H9 (cell line): ENCODE data around the gene TRIM38. TPM values are rescaled to one million over a fixed set of nuclear protein-coding genes. Genes with fewer than 3 reads are reported as not detected.

Experiments
- DNase-seq: peaks from one replicate; pipeline ENCODE4 v3.0.0-alpha.2; 2017
- H2AFZ ChIP-seq: one replicate; pipeline ENCODE4 v1.6.1; 2013; ENCODE audit warnings: mild to moderate bottlenecking, low read length, control low read depth, moderate library complexity
- H2AK5ac ChIP-seq: 2 replicates; pipeline ENCODE4 v1.6.1; 2013; ENCODE audit warnings: low read length, control low read depth, mixed read lengths; ENCODE audit not compliant: insufficient read length
- H2BK120ac ChIP-seq: one replicate; pipeline ENCODE4 v1.6.1; 2013; ENCODE audit warnings: low read depth, mild to moderate bottlenecking, low read length, control low read depth, inconsistent platforms; ENCODE audit not compliant: poor library complexity, severe bottlenecking
- H2BK12ac ChIP-seq: 2 replicates; pipeline ENCODE4 v1.6.1; 2013; ENCODE audit warnings: low read length, control low read depth, mixed read lengths, low read depth; ENCODE audit not compliant: insufficient read length
- H2BK15ac ChIP-seq: 2 replicates; pipeline ENCODE4 v1.6.1; 2013; ENCODE audit warnings: low read depth, low read length, control low read depth
- H2BK20ac ChIP-seq: one replicate; pipeline ENCODE4 v1.6.1; 2013; ENCODE audit warnings: low read depth, mild to moderate bottlenecking, low read length, control low read depth, inconsistent platforms; ENCODE audit not compliant: poor library complexity, severe bottlenecking
- H2BK5ac ChIP-seq: 2 replicates; pipeline ENCODE4 v1.6.1; 2013; ENCODE audit warnings: low read length, control low read depth, mixed read lengths; ENCODE audit not compliant: insufficient read length
- H3K14ac ChIP-seq: 2 replicates; pipeline ENCODE4 v1.6.1; 2013; ENCODE audit warnings: low read length, control low read depth; ENCODE audit not compliant: insufficient read depth
- H3K18ac ChIP-seq: 2 replicates; pipeline ENCODE4 v1.6.1; 2013; ENCODE audit warnings: low read depth, mild to moderate bottlenecking, mixed read lengths, low read length, control low read depth; ENCODE audit not compliant: insufficient read length
- H3K23ac ChIP-seq: 2 replicates; pipeline ENCODE4 v1.6.1; 2013; ENCODE audit warnings: low read length, control low read depth, mixed read lengths, low read depth; ENCODE audit not compliant: insufficient read length
- H3K23me2 ChIP-seq: 2 replicates; pipeline ENCODE4 v1.6.1; 2013; ENCODE audit warnings: low read depth, mild to moderate bottlenecking, mixed read lengths, low read length, control low read depth; ENCODE audit not compliant: insufficient read length, poor library complexity, severe bottlenecking
- H3K27ac ChIP-seq: 2 replicates; pipeline ENCODE4 v1.5.1; 2013; ENCODE audit warnings: low read length, control low read depth, mixed read lengths, low read depth; ENCODE audit not compliant: insufficient read length
- H3K27me3 ChIP-seq: 2 replicates; pipeline ENCODE4 v1.6.1; 2013; ENCODE audit warnings: low read length, control low read depth, inconsistent platforms; ENCODE audit not compliant: insufficient read depth
- H3K4ac ChIP-seq: 2 replicates; pipeline ENCODE4 v1.6.1; 2013; ENCODE audit warnings: low read depth, mild to moderate bottlenecking, control low read depth, inconsistent platforms, low read length, moderate library complexity
- H3K4me1 ChIP-seq: 2 replicates; pipeline ENCODE4 v1.6.1; 2013; ENCODE audit warnings: low read length, control low read depth, inconsistent platforms; ENCODE audit not compliant: insufficient read depth
- H3K4me2 ChIP-seq: 2 replicates; pipeline ENCODE4 v1.6.1; 2013; ENCODE audit warnings: low read length, control low read depth, mixed read lengths; ENCODE audit not compliant: insufficient read length, insufficient read depth
- H3K56ac ChIP-seq: 2 replicates; pipeline ENCODE4 v1.6.1; 2013; ENCODE audit warnings: low read depth, mild to moderate bottlenecking, mixed read lengths, low read length, control low read depth; ENCODE audit not compliant: insufficient read length
- H3K79me1 ChIP-seq: 2 replicates; pipeline ENCODE4 v1.6.1; 2013; ENCODE audit warnings: low read depth, mild to moderate bottlenecking, moderate library complexity, low read length, control low read depth, inconsistent platforms; ENCODE audit not compliant: insufficient read depth, poor library complexity, severe bottlenecking
- H3K79me2 ChIP-seq: 2 replicates; pipeline ENCODE4 v1.6.1; 2013; ENCODE audit warnings: low read length, control low read depth, inconsistent platforms; ENCODE audit not compliant: insufficient read depth
- H3K9ac ChIP-seq: 2 replicates; pipeline ENCODE4 v1.6.1; 2013; ENCODE audit warnings: low read length, control low read depth, mixed read lengths; ENCODE audit not compliant: insufficient read length; ENCODE audit errors: extremely low read depth
- H3K9me3 ChIP-seq: one replicate; pipeline ENCODE4 v1.6.1; 2013; ENCODE audit warnings: low read depth, low read length, inconsistent platforms; ENCODE audit not compliant: control insufficient read depth
- H3T11ph ChIP-seq: one replicate; pipeline ENCODE4 v1.6.1; 2013; ENCODE audit warnings: mild to moderate bottlenecking, low read length, control low read depth, inconsistent platforms
- H4K20me1 ChIP-seq: one replicate; pipeline ENCODE4 v1.6.1; 2013; ENCODE audit not compliant: control insufficient read depth, insufficient read length, insufficient read depth
- H4K5ac ChIP-seq: 2 replicates; pipeline ENCODE4 v1.6.1; 2013; ENCODE audit warnings: low read depth, mild to moderate bottlenecking, mixed read lengths, low read length, control low read depth; ENCODE audit not compliant: insufficient read length
- H4K8ac ChIP-seq: replicated peaks from 2 replicates; pipeline ENCODE4 v1.6.1; 2013; ENCODE audit warnings: low read length, control low read depth, mixed read lengths, low read depth; ENCODE audit not compliant: insufficient read length
- H4K91ac ChIP-seq: 2 replicates; pipeline ENCODE4 v1.6.1; 2013; ENCODE audit warnings: low read depth, mild to moderate bottlenecking, moderate library complexity, mixed read lengths, low read length, control low read depth; ENCODE audit not compliant: insufficient read length
- H3K27ac Mint-ChIP-seq, 3 experiments: 2 replicates in 2 of 3; 3 replicates in 1 of 3; pipeline ENCODE4 v1.8.0; 2020 to 2021; ENCODE audit warnings: mixed read lengths in 3 of 3, mild to moderate bottlenecking in 1 of 3, moderate library complexity in 1 of 3
- H3K27me3 Mint-ChIP-seq: 2 replicates; pipeline ENCODE4 v1.8.0; 2021; ENCODE audit warnings: low read depth, mild to moderate bottlenecking, moderate library complexity, mixed read lengths
- H3K36me3 Mint-ChIP-seq, 3 experiments: 2 replicates in 2 of 3; 3 replicates in 1 of 3; pipeline ENCODE4 v1.8.0; 2020 to 2021; ENCODE audit warnings: low read depth in 3 of 3, mixed read lengths in 3 of 3; ENCODE audit not compliant: insufficient read depth in 1 of 3
- H3K4me1 Mint-ChIP-seq, 2 experiments: 2 replicates each; pipeline ENCODE4 v1.8.0; 2020; ENCODE audit warnings: mixed read lengths in 2 of 2
- H3K4me3 Mint-ChIP-seq, 2 experiments: 2 replicates in 1 of 2; 3 replicates in 1 of 2; pipeline ENCODE4 v1.8.0; 2020 to 2021; ENCODE audit warnings: mild to moderate bottlenecking in 2 of 2, mixed read lengths in 2 of 2, moderate library complexity in 1 of 2
- H3K9me3 Mint-ChIP-seq, 2 experiments: 2 replicates in 1 of 2; 3 replicates in 1 of 2; pipeline ENCODE4 v1.8.0; 2020; ENCODE audit warnings: mild to moderate bottlenecking in 2 of 2, mixed read lengths in 2 of 2, moderate library complexity in 1 of 2
- WGBS: extraction: QIAGEN DNeasy Blood & Tissue Kit; methylation state at CpG from one replicate; pipeline ENCODE4 v1.1.7; 2013; ENCODE audit warnings: missing lambda C conversion rate, low lambda C conversion rate, mixed read lengths; ENCODE audit not compliant: insufficient read length; ENCODE audit errors: extremely low coverage; 5-methylcytosine and 5-hydroxymethylcytosine counted together
- total RNA-seq: library from RNA; stranded (reverse); gene quantifications from 2 replicates; pipeline ENCODE4 v1.2.1, GENCODE V29; 2021
- TF ChIP-seq, protein P1 (sequence below): fragments of 200-600 bp; sonication (generic); conservative IDR thresholded peaks from 3 replicates; pipeline ENCODE4 v1.8.0; 2021; ENCODE audit warnings: antibody characterized with exemption, mild to moderate bottlenecking

TRIM38 gene
- total RNA-seq, 1 experiment from 2014 or later: 0.61 TPM

DNA sequence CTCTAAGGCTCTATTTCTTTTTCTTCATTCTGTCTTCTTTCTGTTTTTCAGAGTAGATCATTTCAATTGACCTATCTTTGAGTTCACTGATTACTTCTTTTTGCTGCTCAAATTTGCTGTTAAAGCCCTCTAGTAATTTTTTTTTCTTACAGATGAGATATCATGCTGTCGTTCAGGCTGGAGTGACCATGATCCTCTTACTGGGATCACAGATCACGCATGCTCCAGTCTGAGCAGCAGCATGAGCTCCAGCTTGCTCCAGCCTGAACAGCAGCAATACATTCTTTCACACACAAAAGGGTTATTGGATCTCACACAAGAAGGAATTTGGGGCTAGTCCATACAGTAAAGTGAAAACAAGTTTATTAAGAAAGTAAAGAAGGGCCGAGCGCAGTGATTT lies 12.3 kb upstream of the TRIM38 start:
- Mint-ChIP-seq H3K27me3 (no peaks in the 10 kb centered on the region; the same call in none of the 2 replicates), H3K9me3 (peaks cover 7 to 10% of the 10 kb centered on the region in 2 experiments), H3K4me1 (no peaks in the 10 kb centered on the region), H3K4me3 (no peak overlapping the region), H3K27ac (no peak overlapping the region), H3K36me3 (peaks cover 4 to 11% (median 8%) of the 10 kb centered on the region in 3 experiments; a peak in 6 of 7 replicates)
- Histone ChIP-seq H2AFZ (no peak overlapping the region), H3K27me3 (no peaks in the 10 kb centered on the region), H2BK15ac (no peak overlapping the region), H4K8ac (no peak overlapping the region), H3K4ac (no peak overlapping the region), H2BK120ac (no peak overlapping the region), H3K4me2 (no peak overlapping the region), H3K56ac (no peak overlapping the region), H3K23ac (no peak overlapping the region), H3T11ph (no peak overlapping the region), H3K27ac (no peak overlapping the region), H3K14ac (no peak overlapping the region), H2BK20ac (no peak overlapping the region), H3K18ac (no peak overlapping the region), H2BK5ac (no peak overlapping the region), H4K5ac (no peak overlapping the region), H3K79me1 (no peaks in the 10 kb centered on the region), H4K20me1 (no peaks in the 10 kb centered on the region), H2BK12ac (no peak overlapping the region), H3K4me1 (no peaks in the 10 kb centered on the region), H4K91ac (no peak overlapping the region), H3K79me2 (no peaks in the 10 kb centered on the region), H3K9ac (no peak overlapping the region), H2AK5ac (no peak overlapping the region), H3K9me3 (no peaks in the 10 kb centered on the region), H3K23me2 (no peaks in the 10 kb centered on the region)
- TF ChIP-seq, protein P1, sequence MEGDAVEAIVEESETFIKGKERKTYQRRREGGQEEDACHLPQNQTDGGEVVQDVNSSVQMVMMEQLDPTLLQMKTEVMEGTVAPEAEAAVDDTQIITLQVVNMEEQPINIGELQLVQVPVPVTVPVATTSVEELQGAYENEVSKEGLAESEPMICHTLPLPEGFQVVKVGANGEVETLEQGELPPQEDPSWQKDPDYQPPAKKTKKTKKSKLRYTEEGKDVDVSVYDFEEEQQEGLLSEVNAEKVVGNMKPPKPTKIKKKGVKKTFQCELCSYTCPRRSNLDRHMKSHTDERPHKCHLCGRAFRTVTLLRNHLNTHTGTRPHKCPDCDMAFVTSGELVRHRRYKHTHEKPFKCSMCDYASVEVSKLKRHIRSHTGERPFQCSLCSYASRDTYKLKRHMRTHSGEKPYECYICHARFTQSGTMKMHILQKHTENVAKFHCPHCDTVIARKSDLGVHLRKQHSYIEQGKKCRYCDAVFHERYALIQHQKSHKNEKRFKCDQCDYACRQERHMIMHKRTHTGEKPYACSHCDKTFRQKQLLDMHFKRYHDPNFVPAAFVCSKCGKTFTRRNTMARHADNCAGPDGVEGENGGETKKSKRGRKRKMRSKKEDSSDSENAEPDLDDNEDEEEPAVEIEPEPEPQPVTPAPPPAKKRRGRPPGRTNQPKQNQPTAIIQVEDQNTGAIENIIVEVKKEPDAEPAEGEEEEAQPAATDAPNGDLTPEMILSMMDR: no peak
- DNase-seq: no peak
- no CpG with 5 or more reads among the region's 4 CpGs for WGBS
